Tongue (tissue), 2 donors: Measurements from ENCODE around the gene MXRA7. TPM values are rescaled to one million over a fixed set of nuclear protein-coding genes. Genes with fewer than 3 reads are reported as not detected.
"Not testable (repeated sequence)": the region's sequence is repeated elsewhere in the genome, so short reads cannot be mapped to it uniquely, and the experiment has no call there.

Experiments used
- DNase-seq: peaks from one replicate; pipeline ENCODE4 v3.0.0-alpha.2; 2015
- total RNA-seq: library from RNA; depleted of rRNA; stranded (reverse); fragments of >200 nt; gene quantifications from one replicate; pipeline ENCODE4 v1.2.3, GENCODE V29; 2014

The MXRA7 gene
- total RNA-seq, 1 donor from 2014 or later: 200 TPM

- DNase-seq: no peak
Measured at GRCh38 chr17:76716146-76716838, 5.5 kb upstream of the MXRA7 start.

- no peak for DNase-seq
Measured at GRCh38 chr17:76715496-76715830, 4.7 kb upstream of the MXRA7 start.

GRCh38 chr17:76714822-76715495 lies 4.2 kb upstream of the MXRA7 start:
- peak; percentile 82 for DNase-seq

GRCh38 chr17:76714336-76714735 lies 3.6 kb upstream of the MXRA7 start:
- DNase-seq: no peak

- DNase-seq: no peak
Measured at GRCh38 chr17:76713765-76714164, 3.0 kb upstream of the MXRA7 start.

GRCh38 chr17:76712321-76712720 lies 1.6 kb upstream of the MXRA7 start:
- not testable (repeated sequence) for DNase-seq

GRCh38 chr17:76709951-76710862 lies 558 bp downstream of the MXRA7 start:
- peak; percentile 58 for DNase-seq

- DNase-seq: peak; percentile 86
Measured at GRCh38 chr17:76709077-76709950, 1.5 kb downstream of the MXRA7 start.

GRCh38 chr17:76707985-76708807 lies 2.6 kb downstream of the MXRA7 start:
- DNase-seq: peak; percentile 83

- DNase-seq: no peak
Measured at GRCh38 chr17:76706817-76707216, 3.9 kb downstream of the MXRA7 start.

- no peak for DNase-seq
Measured at GRCh38 chr17:76704805-76705204, 6.0 kb downstream of the MXRA7 start.

- no peak for DNase-seq
Measured at GRCh38 chr17:76702941-76703637, 7.7 kb downstream of the MXRA7 start.

GRCh38 chr17:76702076-76702475 lies 8.7 kb downstream of the MXRA7 start:
- no peak for DNase-seq

GRCh38 chr17:76701471-76701967 lies 9.2 kb downstream of the MXRA7 start:
- DNase-seq: no peak

GRCh38 chr17:76700617-76701470 lies 9.9 kb downstream of the MXRA7 start:
- DNase-seq: peak; percentile 89

GRCh38 chr17:76700270-76700616 lies 10.5 kb downstream of the MXRA7 start:
- DNase-seq: no peak

- DNase-seq: not testable (repeated sequence)
Measured at GRCh38 chr17:76698466-76698977, 12.2 kb downstream of the MXRA7 start.

- DNase-seq: peak; percentile 47
Measured at GRCh38 chr17:76697702-76698465, 12.9 kb downstream of the MXRA7 start.
